CD14-positive monocyte (primary cell): ENCODE results near the gene PTRH1. TPM values are rescaled to one million over a fixed set of nuclear protein-coding genes. Genes with fewer than 3 reads are reported as not detected.

ENCODE experiments used
- DNase-seq, 3 donors: peaks; one replicate each; pipeline ENCODE4 v3.0.0-alpha.2; 2011 to 2022
- H2AFZ ChIP-seq: 2 replicates; pipeline ENCODE4 v1.6.0; 2012; ENCODE audit warnings: mild to moderate bottlenecking, low read depth, low read length, inconsistent platforms; ENCODE audit not compliant: insufficient read depth, poor library complexity, severe bottlenecking
- H3K27ac ChIP-seq, 2 donors: 1 replicate in 1 of 2; 2 replicates in 1 of 2; pipeline ENCODE4 v1.5.1; 2012 to 2013; ENCODE audit warnings: low read length in 2 of 2, control low read depth in 1 of 2, inconsistent platforms in 1 of 2, low read depth in 1 of 2, mild to moderate bottlenecking in 1 of 2
- H3K27me3 ChIP-seq, 2 donors: one replicate each; pipeline versions ENCODE4 v1.6.0 to v1.6.1; 2011 to 2013; ENCODE audit warnings: low read length in 2 of 2; ENCODE audit not compliant: control insufficient read depth in 2 of 2, insufficient read depth in 2 of 2
- H3K36me3 ChIP-seq, 2 donors: replicated peaks in 1 of 2; 1 replicate in 1 of 2; 2 replicates in 1 of 2; pipeline versions ENCODE4 v1.5.1 to v1.6.1; 2012 to 2013; ENCODE audit warnings: low read length in 2 of 2, control low read depth in 1 of 2, inconsistent platforms in 1 of 2, mild to moderate bottlenecking in 1 of 2; ENCODE audit not compliant: insufficient read depth in 2 of 2, control insufficient read depth in 1 of 2
- H3K4me1 ChIP-seq, 2 donors: 1 replicate in 1 of 2; 2 replicates in 1 of 2; pipeline versions ENCODE4 v1.5.1 to v1.6.1; 2012 to 2013; ENCODE audit warnings: low read length in 2 of 2, control low read depth in 1 of 2, inconsistent platforms in 1 of 2, mild to moderate bottlenecking in 1 of 2, moderate library complexity in 1 of 2; ENCODE audit not compliant: insufficient read depth in 2 of 2, control insufficient read depth in 1 of 2
- H3K4me2 ChIP-seq: replicated peaks from 2 replicates; pipeline ENCODE3; 2012; ENCODE audit warnings: low read length, moderate library complexity, mild to moderate bottlenecking; ENCODE audit not compliant: poor library complexity, severe bottlenecking; ENCODE audit errors: extremely low read depth
- H3K4me3 ChIP-seq, 3 experiments: fragments of 200-600 bp in 1 of 3; sonication (generic) in 1 of 3; replicated peaks in 1 of 3; 1 replicate in 2 of 3; 2 replicates in 1 of 3; pipeline ENCODE4 v1.5.1; 2011 to 2013; ENCODE audit warnings: low read length in 3 of 3, mild to moderate bottlenecking in 3 of 3, control low read depth in 2 of 3, low read depth in 2 of 3, inconsistent platforms in 1 of 3, moderate library complexity in 1 of 3
- H3K79me2 ChIP-seq: 2 replicates; pipeline ENCODE4 v1.6.0; 2012; ENCODE audit warnings: mild to moderate bottlenecking, control low read depth, inconsistent platforms, low read length, moderate library complexity; ENCODE audit not compliant: insufficient read depth
- H3K9ac ChIP-seq: 2 replicates; pipeline ENCODE4 v1.6.0; 2017; ENCODE audit warnings: low read length, mild to moderate bottlenecking; ENCODE audit not compliant: insufficient read depth, poor library complexity, severe bottlenecking
- H3K9me3 ChIP-seq, 2 donors: replicated peaks in 1 of 2; 1 replicate in 1 of 2; 2 replicates in 1 of 2; pipeline versions ENCODE4 v1.5.1 to v1.6.1; 2012 to 2013; ENCODE audit warnings: low read length in 2 of 2, control low read depth in 1 of 2; ENCODE audit not compliant: control insufficient read depth in 1 of 2, insufficient read depth in 1 of 2
- H4K20me1 ChIP-seq: 2 replicates; pipeline ENCODE4 v1.6.0; 2012; ENCODE audit warnings: mild to moderate bottlenecking, low read length, control low read depth, moderate library complexity; ENCODE audit not compliant: insufficient read depth
- H3K27ac Mint-ChIP-seq, 7 donors: one replicate each; pipeline ENCODE4 v1.8.0; 2020; ENCODE audit warnings: mild to moderate bottlenecking in 7 of 7, mixed read lengths in 7 of 7, moderate library complexity in 6 of 7, inconsistent platforms in 2 of 7
- H3K27me3 Mint-ChIP-seq, 3 donors: one replicate each; pipeline ENCODE4 v1.8.0; 2021 to 2022; ENCODE audit warnings: low read depth in 3 of 3, mild to moderate bottlenecking in 3 of 3, mixed read lengths in 3 of 3, moderate library complexity in 3 of 3, inconsistent platforms in 1 of 3
- H3K36me3 Mint-ChIP-seq, 2 donors: one replicate each; pipeline ENCODE4 v1.8.0; 2020; ENCODE audit warnings: mixed read lengths in 2 of 2, inconsistent platforms in 1 of 2, mild to moderate bottlenecking in 1 of 2
- H3K4me1 Mint-ChIP-seq: one replicate; pipeline ENCODE4 v1.8.0; 2020; ENCODE audit warnings: mild to moderate bottlenecking, mixed read lengths
- H3K4me3 Mint-ChIP-seq, 2 donors: one replicate each; pipeline ENCODE4 v1.8.0; 2020; ENCODE audit warnings: mild to moderate bottlenecking in 2 of 2, mixed read lengths in 2 of 2, moderate library complexity in 1 of 2
- H3K9me3 Mint-ChIP-seq, 7 donors: one replicate each; pipeline ENCODE4 v1.8.0; 2020 to 2022; ENCODE audit warnings: mixed read lengths in 7 of 7, mild to moderate bottlenecking in 6 of 7, moderate library complexity in 6 of 7, inconsistent platforms in 2 of 7
- CTCF ChIP-seq: fragments of 200-600 bp; IDR thresholded peaks from one replicate; pipeline ENCODE4 v1.8.0; 2022; ENCODE audit warnings: antibody characterized with exemption, mild to moderate bottlenecking
- WGBS: methylation state at CpG from one replicate; pipeline ENCODE4 v1.1.5; 2013; ENCODE audit warnings: missing lambda C conversion rate; ENCODE audit not compliant: insufficient coverage; 5-methylcytosine and 5-hydroxymethylcytosine counted together
- intact Hi-C, 2 donors: fragments of 100-400 bp; cut with micrococcal nuclease; formaldehyde crosslinking; loops; one replicate each; pipeline versions ENCODE4 v1.15.0 to v1.15.1; 2023
- polyA plus RNA-seq, 3 donors: library from polyadenylated mRNA; depleted of rRNA in 1 of 3; unstranded in 2 of 3; stranded (reverse) in 1 of 3; fragments of 300-500 nt in 2 of 3; fragments of >200 nt in 1 of 3; fragmentation: Illumina TruSeq in 2 of 3; gene quantifications; 1 replicate in 2 of 3; 2 replicates in 1 of 3; pipeline ENCODE4 v1.2.3, GENCODE V29; 2012 to 2021

PTRH1 gene
- polyA plus RNA-seq, 3 donors = 6.9 to 19.9 (median 19.5) TPM

- H2AFZ ChIP-seq = peak overlapping the region; percentile 99
- TF ChIP-seq CTCF = no peak
- H3K27ac ChIP-seq = peak overlapping the region in 1 of 2 donors; percentile 76
- H4K20me1 ChIP-seq = no peaks in the 10 kb centered on the region
- H3K4me1 Mint-ChIP-seq = peaks cover 25% of the 10 kb centered on the region
- no peaks in the 10 kb centered on the region for H3K36me3 Mint-ChIP-seq
- 89% methylated on average over 4 of the region's 9 CpGs for WGBS
- no peak for DNase-seq
- peak overlapping the region in 1 of 2 donors; percentile 56 for H3K4me3 Mint-ChIP-seq
- no peaks in the 10 kb centered on the region for H3K79me2 ChIP-seq
- peak overlapping the region; percentile 98 for H3K4me2 ChIP-seq
- H3K36me3 ChIP-seq = no peaks in the 10 kb centered on the region
- peak overlapping the region; percentile 84 to 97 (median 95) for H3K27ac Mint-ChIP-seq
- no peaks in the 10 kb centered on the region for H3K27me3 ChIP-seq
- intact Hi-C loops = no loop called here
- peaks cover 6 to 17% (median 9%) of the 10 kb centered on the region in 3 donors for H3K27me3 Mint-ChIP-seq
- no peaks in the 10 kb centered on the region for H3K9me3 ChIP-seq
- peaks cover 0 to 2% (median 0%) of the 10 kb centered on the region in 7 donors for H3K9me3 Mint-ChIP-seq
- H3K4me1 ChIP-seq = peaks cover 15 to 30% of the 10 kb centered on the region in 2 donors
- peak overlapping the region in 1 of 3 experiments; percentile 90 for H3K4me3 ChIP-seq
- no peak overlapping the region for H3K9ac ChIP-seq
These were observed 949 bp upstream of the PTRH1 start for GRCh38 chr9:127716412-127716811.

GRCh38 chr9:127714951-127715469, 453 bp downstream of the PTRH1 start:
- peak overlapping the region; percentile 98 to 99 for H3K4me3 Mint-ChIP-seq
- peak overlapping the region; percentile 75 for H3K9ac ChIP-seq
- H2AFZ ChIP-seq = peak overlapping the region; percentile 99
- H3K27ac ChIP-seq = peak overlapping the region; percentile 26 to 76
- H3K36me3 ChIP-seq = no peaks in the 10 kb centered on the region
- H4K20me1 ChIP-seq = no peaks in the 10 kb centered on the region
- H3K36me3 Mint-ChIP-seq = no peaks in the 10 kb centered on the region
- H3K79me2 ChIP-seq = no peaks in the 10 kb centered on the region
- no peaks in the 10 kb centered on the region for H3K9me3 ChIP-seq
- H3K4me3 ChIP-seq = peak overlapping the region; percentile 42 to 96 (median 90)
- peak in 2 of 3 donors; percentile 11 to 59 for DNase-seq
- intact Hi-C loops = no loop called here
- peak overlapping the region in 6 of 7 donors; percentile 84 to 97 (median 96) for H3K27ac Mint-ChIP-seq
- peaks cover 19 to 31% of the 10 kb centered on the region in 2 donors for H3K4me1 ChIP-seq
- WGBS = under 1% methylated on average over 44 of the region's 44 CpGs
- peaks cover 9 to 21% (median 17%) of the 10 kb centered on the region in 3 donors for H3K27me3 Mint-ChIP-seq
- H3K27me3 ChIP-seq = peaks cover 0 to 2% of the 10 kb centered on the region in 2 donors
- peak overlapping the region; percentile 98 for H3K4me2 ChIP-seq
- H3K4me1 Mint-ChIP-seq = peaks cover 26% of the 10 kb centered on the region
- TF ChIP-seq CTCF = no peak
- H3K9me3 Mint-ChIP-seq = no peaks in the 10 kb centered on the region
